Tibial nerve (tissue), 4 donors: ENCODE data around the gene SYNRG. TPM values are rescaled to one million over a fixed set of nuclear protein-coding genes. Genes with fewer than 3 reads are reported as not detected.
A peak's percentile ranks its signal among the peaks of the same experiment; 100 is the strongest.

Source experiments
- DNase-seq, 2 donors: peaks; one replicate each; pipeline ENCODE4 v3.0.0-alpha.2; 2019; ENCODE audit warnings: low spot score in 2 of 2
- H3K27ac ChIP-seq, 4 donors: fragments of 200-600 bp; sonication (generic) in 3 of 4; one replicate each; pipeline ENCODE4 v1.5.1; 2017 to 2019; ENCODE audit warnings: mild to moderate bottlenecking in 1 of 4
- H3K27me3 ChIP-seq, 2 donors: fragments of 200-600 bp; sonication (generic) in 1 of 2; one replicate each; pipeline versions ENCODE4 v1.5.1 to v1.6.0; 2017 to 2019
- H3K36me3 ChIP-seq, 3 donors: fragments of 200-600 bp; sonication (generic); one replicate each; pipeline ENCODE4 v1.5.1; 2018 to 2019
- H3K4me1 ChIP-seq, 4 donors: fragments of 200-600 bp; sonication (generic) in 3 of 4; one replicate each; pipeline ENCODE4 v1.5.1; 2017 to 2019
- H3K4me3 ChIP-seq, 4 donors: fragments of 200-600 bp; sonication (generic) in 3 of 4; one replicate each; pipeline ENCODE4 v1.5.1; 2017 to 2019; ENCODE audit warnings: mild to moderate bottlenecking in 1 of 4, moderate library complexity in 1 of 4
- H3K9me3 ChIP-seq, 4 donors: fragments of 200-600 bp; sonication (generic) in 3 of 4; one replicate each; pipeline ENCODE4 v1.5.1; 2017 to 2019
- EP300 ChIP-seq, 2 donors: sonication (generic); formaldehyde crosslinking; IDR thresholded peaks; one replicate each; pipeline ENCODE4 v1.6.1; 2017; ENCODE audit warnings: antibody characterized with exemption in 2 of 2, mild to moderate bottlenecking in 1 of 2
- POLR2A ChIP-seq, 2 donors: fragments of 450-650 bp; IDR thresholded peaks; one replicate each; pipeline ENCODE4 v1.6.1; 2017; ENCODE audit warnings: antibody characterized with exemption in 2 of 2, mild to moderate bottlenecking in 2 of 2, moderate library complexity in 2 of 2
- WGBS, 2 donors: methylation state at CpG; one replicate each; pipeline ENCODE4 v1.1.5; 2018; 5-methylcytosine and 5-hydroxymethylcytosine counted together
- total RNA-seq, 4 donors: library from RNA; depleted of rRNA; stranded (reverse); fragments of >200 nt; gene quantifications; one replicate each; pipeline ENCODE4 v1.1.0, GENCODE V29; 2016
- TF ChIP-seq, protein P1 (sequence below), 5 experiments: fragments of 200-600 bp in 3 of 5; fragments of 450-650 bp in 2 of 5; sonication (generic) in 3 of 5; IDR thresholded peaks; one replicate each; pipeline ENCODE4 v1.5.1; 2016 to 2019; ENCODE audit warnings: antibody characterized with exemption in 5 of 5, mild to moderate bottlenecking in 3 of 5, moderate library complexity in 2 of 5

Gene SYNRG
- total RNA-seq, 4 donors from 2014 or later = 26.8 to 42.3 (median 31.1) TPM

DNA sequence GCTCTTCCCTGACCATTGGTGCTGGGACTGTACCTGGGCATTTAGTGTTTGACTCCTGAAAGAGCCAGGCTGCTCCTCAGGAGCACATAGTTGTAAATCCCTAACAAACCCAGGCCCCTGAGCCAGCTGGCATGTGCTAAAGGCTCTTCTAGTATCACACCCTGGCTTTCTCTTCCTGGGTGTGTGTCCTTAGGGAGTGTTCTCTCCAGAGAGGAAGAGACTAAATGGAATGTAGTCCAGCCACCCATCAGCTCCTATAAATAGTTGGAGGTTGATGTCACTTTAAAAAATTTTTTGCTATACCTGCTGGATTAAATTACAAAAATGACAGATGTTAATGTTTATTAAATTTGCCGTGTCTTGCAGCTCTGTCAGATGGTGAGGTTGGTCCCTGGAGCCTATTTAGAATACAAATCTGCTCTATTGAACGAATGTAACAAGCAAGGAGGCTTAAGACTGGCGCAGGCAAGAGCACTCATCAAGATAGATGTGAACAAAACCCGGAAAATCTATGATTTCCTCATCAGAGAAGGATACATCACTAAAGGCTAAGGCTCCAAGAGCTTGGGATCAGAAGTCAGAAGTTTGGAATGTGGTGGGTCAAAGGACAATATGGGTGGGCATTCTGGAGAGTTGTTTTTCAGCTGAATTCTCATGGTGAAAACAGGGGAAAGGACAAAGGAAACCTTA, 132.6 kb downstream of the SYNRG start:
- Histone ChIP-seq H3K36me3 (peaks cover 0 to 78% (median 0%) of the 10 kb centered on the region in 3 donors), H3K27me3 (no peaks in the 10 kb centered on the region), H3K4me3 (no peak overlapping the region), H3K27ac (peak overlapping the region in 1 of 4 donors; percentile 58), H3K9me3 (no peaks in the 10 kb centered on the region), H3K4me1 (peaks cover 0 to 8% (median 0%) of the 10 kb centered on the region in 4 donors)
- no peak for TF ChIP-seq EP300 (IDR thresholded peaks at IDR 0.05)
- TF ChIP-seq, protein P1, sequence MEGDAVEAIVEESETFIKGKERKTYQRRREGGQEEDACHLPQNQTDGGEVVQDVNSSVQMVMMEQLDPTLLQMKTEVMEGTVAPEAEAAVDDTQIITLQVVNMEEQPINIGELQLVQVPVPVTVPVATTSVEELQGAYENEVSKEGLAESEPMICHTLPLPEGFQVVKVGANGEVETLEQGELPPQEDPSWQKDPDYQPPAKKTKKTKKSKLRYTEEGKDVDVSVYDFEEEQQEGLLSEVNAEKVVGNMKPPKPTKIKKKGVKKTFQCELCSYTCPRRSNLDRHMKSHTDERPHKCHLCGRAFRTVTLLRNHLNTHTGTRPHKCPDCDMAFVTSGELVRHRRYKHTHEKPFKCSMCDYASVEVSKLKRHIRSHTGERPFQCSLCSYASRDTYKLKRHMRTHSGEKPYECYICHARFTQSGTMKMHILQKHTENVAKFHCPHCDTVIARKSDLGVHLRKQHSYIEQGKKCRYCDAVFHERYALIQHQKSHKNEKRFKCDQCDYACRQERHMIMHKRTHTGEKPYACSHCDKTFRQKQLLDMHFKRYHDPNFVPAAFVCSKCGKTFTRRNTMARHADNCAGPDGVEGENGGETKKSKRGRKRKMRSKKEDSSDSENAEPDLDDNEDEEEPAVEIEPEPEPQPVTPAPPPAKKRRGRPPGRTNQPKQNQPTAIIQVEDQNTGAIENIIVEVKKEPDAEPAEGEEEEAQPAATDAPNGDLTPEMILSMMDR (IDR thresholded peaks at IDR 0.05) = no peak
- no peak for TF ChIP-seq POLR2A (IDR thresholded peaks at IDR 0.05)
- 57 to 66% methylated on average over 4 of the region's 4 CpGs for WGBS, 2 donors
- no peak for DNase-seq

DNA sequence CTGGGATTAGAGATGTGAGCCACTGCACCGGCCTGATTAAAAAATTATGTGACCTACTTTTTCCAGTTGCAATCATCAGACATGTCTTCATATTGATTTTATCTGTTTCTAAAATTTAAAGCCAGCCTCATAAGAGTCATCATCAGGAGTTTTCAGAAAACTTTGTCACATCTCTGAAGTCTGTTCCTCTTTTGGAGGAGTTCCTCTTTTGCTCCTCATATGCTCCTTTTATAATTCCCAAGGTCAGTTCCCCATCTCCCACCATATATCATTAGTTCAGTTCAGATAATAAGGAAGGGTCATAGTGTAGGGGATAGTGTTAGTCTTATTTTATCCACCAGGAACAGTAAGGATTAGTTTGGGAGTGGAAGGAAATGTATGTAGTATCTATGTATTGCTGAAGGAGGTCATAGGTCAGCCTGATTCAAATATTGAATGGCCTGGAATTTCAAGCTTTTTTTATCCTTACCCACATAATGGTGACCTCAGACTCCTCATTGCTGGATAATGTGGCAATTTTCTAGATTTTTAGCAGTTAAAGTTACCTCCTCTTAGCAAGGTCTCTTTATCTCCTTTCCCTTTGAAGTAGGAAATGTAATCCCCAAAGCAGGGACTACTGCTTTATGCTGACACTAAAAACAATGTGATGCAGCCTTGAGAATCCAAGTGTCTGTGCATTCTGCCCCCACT, 133.3 kb downstream of the SYNRG start:
- peaks cover 0 to 85% (median 0%) of the 10 kb centered on the region in 3 donors for H3K36me3 ChIP-seq
- no peaks in the 10 kb centered on the region for H3K27me3 ChIP-seq
- H3K27ac ChIP-seq = no peak overlapping the region
- H3K9me3 ChIP-seq = no peaks in the 10 kb centered on the region
- TF ChIP-seq POLR2A (IDR thresholded peaks at IDR 0.05) (no peak), EP300 (IDR thresholded peaks at IDR 0.05) (no peak)
- TF ChIP-seq, protein P1 (IDR thresholded peaks at IDR 0.05) = no peak
- DNase-seq = no peak
- no peak overlapping the region for H3K4me3 ChIP-seq
- 80 to 91% methylated on average over 1 of the region's 1 CpG for WGBS, 2 donors
- H3K4me1 ChIP-seq = peaks cover 0 to 8% (median 0%) of the 10 kb centered on the region in 4 donors

DNA sequence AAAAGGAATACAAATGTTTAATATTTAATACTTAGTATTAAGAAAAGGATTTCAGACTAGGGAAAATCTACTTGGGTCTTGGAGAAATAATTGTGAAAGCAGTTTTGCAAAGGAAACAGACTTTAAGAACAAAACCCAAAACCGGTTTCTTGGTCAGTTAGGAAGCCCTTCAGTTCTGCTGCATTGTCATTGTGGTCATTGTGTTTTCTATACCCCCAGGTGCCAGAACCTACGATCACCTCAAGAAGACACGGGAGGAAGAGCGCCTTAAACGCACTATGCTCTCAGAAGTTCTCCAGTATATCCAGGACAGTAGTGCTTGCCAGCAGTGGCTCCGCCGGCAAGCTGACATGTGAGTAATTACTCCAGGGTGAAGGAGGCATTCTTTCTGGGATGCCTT, 139.0 kb downstream of the SYNRG start:
- no peak for DNase-seq
- no peak for TF ChIP-seq EP300 (IDR thresholded peaks at IDR 0.05)
- TF ChIP-seq POLR2A (IDR thresholded peaks at IDR 0.05) = no peak
- TF ChIP-seq, protein P1 (IDR thresholded peaks at IDR 0.05) = no peak
- no peaks in the 10 kb centered on the region for H3K9me3 ChIP-seq
- no peaks in the 10 kb centered on the region for H3K27me3 ChIP-seq
- peaks cover 0 to 99% (median 0%) of the 10 kb centered on the region in 3 donors for H3K36me3 ChIP-seq
- no peak overlapping the region for H3K27ac ChIP-seq
- WGBS, 2 donors = 88 to 93% methylated on average over 7 of the region's 7 CpGs
- no peak overlapping the region for H3K4me3 ChIP-seq
- H3K4me1 ChIP-seq = no peaks in the 10 kb centered on the region

DNA sequence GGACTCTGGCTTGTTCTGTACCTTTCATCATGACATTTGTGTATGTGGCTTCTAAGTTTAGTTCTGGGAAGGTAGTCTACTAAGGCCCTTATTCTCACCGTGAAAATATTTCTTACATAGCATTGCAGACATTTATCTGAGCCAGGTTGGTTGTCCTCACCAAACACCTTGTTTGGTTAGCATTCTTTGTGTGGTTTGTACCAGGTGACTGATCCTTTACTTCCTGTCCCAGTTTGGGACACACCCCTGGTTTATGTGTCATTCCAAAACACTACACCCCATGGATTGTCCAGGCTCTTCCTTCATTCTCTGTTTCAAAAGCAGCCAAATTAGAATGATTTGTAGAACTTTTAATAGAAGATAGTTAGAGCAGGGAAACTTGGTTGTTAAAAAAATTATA, 142.7 kb downstream of the SYNRG start:
- H3K4me3 ChIP-seq = no peak overlapping the region
- peaks cover 0 to 94% (median 5%) of the 10 kb centered on the region in 3 donors for H3K36me3 ChIP-seq
- TF ChIP-seq, protein P1 (IDR thresholded peaks at IDR 0.05) = no peak
- TF ChIP-seq EP300 (IDR thresholded peaks at IDR 0.05) (no peak), POLR2A (IDR thresholded peaks at IDR 0.05) (no peak)
- DNase-seq = no peak
- no peaks in the 10 kb centered on the region for H3K4me1 ChIP-seq
- 93 to 100% methylated on average over 1 of the region's 1 CpG for WGBS, 2 donors
- H3K27me3 ChIP-seq = no peaks in the 10 kb centered on the region
- no peak overlapping the region for H3K27ac ChIP-seq
- H3K9me3 ChIP-seq = no peaks in the 10 kb centered on the region

DNA sequence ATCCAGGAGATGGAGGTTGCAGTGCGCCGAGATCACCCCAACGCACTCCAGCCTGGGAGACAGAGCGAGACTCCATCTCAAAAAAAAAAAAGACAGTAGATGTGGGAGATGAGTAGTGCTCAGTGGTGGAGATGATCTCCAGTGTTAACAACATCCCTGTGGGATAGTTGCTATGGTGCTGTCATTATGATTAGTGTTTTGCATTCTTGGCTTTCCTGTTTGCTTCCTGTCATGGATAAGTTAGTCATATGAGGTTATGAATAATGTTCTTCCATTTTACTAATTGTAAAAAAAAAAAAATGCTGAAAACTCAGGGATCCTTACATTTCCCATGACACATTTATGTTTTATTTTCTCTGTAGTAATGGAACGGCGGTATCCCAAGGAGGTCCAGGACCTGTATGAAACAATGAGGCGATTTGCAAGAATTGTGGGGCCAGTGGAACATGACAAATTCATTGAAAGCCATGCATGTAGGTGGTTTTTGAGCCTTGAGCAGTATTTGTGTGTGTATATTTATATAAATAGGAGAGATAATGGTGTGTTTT, 144.1 kb downstream of the SYNRG start:
- TF ChIP-seq POLR2A (IDR thresholded peaks at IDR 0.05) (no peak), EP300 (IDR thresholded peaks at IDR 0.05) (no peak)
- TF ChIP-seq, protein P1 (IDR thresholded peaks at IDR 0.05) = no peak
- H3K27ac ChIP-seq = no peak overlapping the region
- H3K4me3 ChIP-seq = no peak overlapping the region
- peaks cover 0 to 91% (median 5%) of the 10 kb centered on the region in 3 donors for H3K36me3 ChIP-seq
- 90 to 97% methylated on average over 7 of the region's 7 CpGs for WGBS, 2 donors
- no peaks in the 10 kb centered on the region for H3K4me1 ChIP-seq
- no peak for DNase-seq
- no peaks in the 10 kb centered on the region for H3K9me3 ChIP-seq
- H3K27me3 ChIP-seq = no peaks in the 10 kb centered on the region
